Immature natural killer cell (primary cell): ENCODE results near the gene RPS17. TPM values are rescaled to one million over a fixed set of nuclear protein-coding genes. Genes with fewer than 3 reads are reported as not detected.

Experiments
- DNase-seq, 3 donors: peaks; one replicate each; pipeline ENCODE4 v3.0.0; 2022; ENCODE audit warnings: mixed read lengths in 1 of 3
- H3K27ac Mint-ChIP-seq, 6 donors: one replicate each; pipeline ENCODE4 v1.8.0; 2020; ENCODE audit warnings: mixed read lengths in 6 of 6, mild to moderate bottlenecking in 5 of 6, inconsistent platforms in 4 of 6, moderate library complexity in 3 of 6
- H3K27me3 Mint-ChIP-seq, 3 donors: one replicate each; pipeline ENCODE4 v1.8.0; 2020 to 2021; ENCODE audit warnings: low read depth in 3 of 3, mild to moderate bottlenecking in 3 of 3, mixed read lengths in 3 of 3, moderate library complexity in 3 of 3, inconsistent platforms in 1 of 3
- H3K36me3 Mint-ChIP-seq, 3 donors: one replicate each; pipeline ENCODE4 v1.8.0; 2020; ENCODE audit warnings: mixed read lengths in 3 of 3, inconsistent platforms in 2 of 3, mild to moderate bottlenecking in 2 of 3
- H3K4me1 Mint-ChIP-seq, 2 donors: one replicate each; pipeline ENCODE4 v1.8.0; 2020; ENCODE audit warnings: inconsistent platforms in 2 of 2, mild to moderate bottlenecking in 2 of 2, mixed read lengths in 2 of 2, moderate library complexity in 1 of 2
- H3K4me3 Mint-ChIP-seq, 5 donors: one replicate each; pipeline ENCODE4 v1.8.0; 2020; ENCODE audit warnings: mild to moderate bottlenecking in 5 of 5, mixed read lengths in 5 of 5, inconsistent platforms in 3 of 5, moderate library complexity in 3 of 5
- H3K9me3 Mint-ChIP-seq, 6 donors: one replicate each; pipeline ENCODE4 v1.8.0; 2020; ENCODE audit warnings: mild to moderate bottlenecking in 6 of 6, mixed read lengths in 6 of 6, inconsistent platforms in 4 of 6, moderate library complexity in 3 of 6
- polyA plus RNA-seq, 3 donors: library from polyadenylated mRNA; unstranded; fragments of 300-500 nt; fragmentation: Illumina TruSeq; gene quantifications; one replicate each; pipeline ENCODE4 v1.2.3, GENCODE V29; 2021

RPS17 gene
- 1,000 to 10,000 TPM in 1 of 3 donors, 100 to 1,000 TPM in 2; 584 to 1,003 (median 663) TPM for polyA plus RNA-seq

- Mint-ChIP-seq H3K27ac (peak within 1 kb of the TSS; percentile 93 to 96 (median 94)), H3K4me3 (peak within 1 kb of the TSS; percentile 94 to 98 (median 95)), H3K4me1 (peaks cover 28 to 43% of the 10 kb centered on the region in 2 donors), H3K27me3 (peaks cover 9 to 20% (median 15%) of the 10 kb centered on the region in 3 donors), H3K9me3 (no peaks in the 10 kb centered on the region), H3K36me3 (peaks cover 9 to 26% (median 22%) of the 10 kb centered on the region in 3 donors)
- DNase-seq = peak; percentile 99
These were observed at the start of gene RPS17 for GRCh38 chr15:82540055-82540983. Gene RPS17 (minus strand): TSS chr15:82540457. CDS start chr15:82540428, 29 bp downstream.

- no peaks in the 10 kb centered on the region for H3K36me3 Mint-ChIP-seq
- H3K4me3 Mint-ChIP-seq = no peak overlapping the region
- H3K4me1 Mint-ChIP-seq = no peaks in the 10 kb centered on the region
- peaks cover 2 to 8% (median 7%) of the 10 kb centered on the region in 3 donors for H3K27me3 Mint-ChIP-seq
- no peak overlapping the region for H3K27ac Mint-ChIP-seq
- no peaks in the 10 kb centered on the region for H3K9me3 Mint-ChIP-seq
- DNase-seq = no peak
These were observed 47.5 kb upstream of the RPS17 start for GRCh38 chr15:82587805-82588204.

- no peaks in the 10 kb centered on the region for H3K36me3 Mint-ChIP-seq
- peaks cover 2 to 10% (median 7%) of the 10 kb centered on the region in 3 donors for H3K27me3 Mint-ChIP-seq
- no peaks in the 10 kb centered on the region for H3K9me3 Mint-ChIP-seq
- H3K4me3 Mint-ChIP-seq = no peak overlapping the region
- H3K27ac Mint-ChIP-seq = no peak overlapping the region
- no peak for DNase-seq
- no peaks in the 10 kb centered on the region for H3K4me1 Mint-ChIP-seq
These were observed 44.8 kb upstream of the RPS17 start for GRCh38 chr15:82585072-82585471.

GRCh38 chr15:82580713-82581112 lies 40.5 kb upstream of the RPS17 start:
- Mint-ChIP-seq H3K9me3 (no peaks in the 10 kb centered on the region), H3K27ac (no peak overlapping the region), H3K27me3 (peaks cover 2 to 8% (median 4%) of the 10 kb centered on the region in 3 donors), H3K4me3 (no peak overlapping the region), H3K36me3 (no peaks in the 10 kb centered on the region), H3K4me1 (no peaks in the 10 kb centered on the region)
- DNase-seq = no peak

- H3K36me3 Mint-ChIP-seq = no peaks in the 10 kb centered on the region
- no peak for DNase-seq
- H3K27ac Mint-ChIP-seq = no peak overlapping the region
- no peaks in the 10 kb centered on the region for H3K9me3 Mint-ChIP-seq
- no peaks in the 10 kb centered on the region for H3K4me1 Mint-ChIP-seq
- no peak overlapping the region for H3K4me3 Mint-ChIP-seq
- peaks cover 4 to 14% (median 5%) of the 10 kb centered on the region in 3 donors for H3K27me3 Mint-ChIP-seq
These were observed 35.1 kb upstream of the RPS17 start for GRCh38 chr15:82575335-82575734.

- H3K27me3 Mint-ChIP-seq = peaks cover 4 to 13% (median 5%) of the 10 kb centered on the region in 3 donors
- H3K27ac Mint-ChIP-seq = no peak overlapping the region
- no peaks in the 10 kb centered on the region for H3K36me3 Mint-ChIP-seq
- H3K4me3 Mint-ChIP-seq = no peak overlapping the region
- no peaks in the 10 kb centered on the region for H3K4me1 Mint-ChIP-seq
- H3K9me3 Mint-ChIP-seq = no peaks in the 10 kb centered on the region
- no peak for DNase-seq
These were observed 32.7 kb upstream of the RPS17 start for GRCh38 chr15:82572986-82573385.

- H3K36me3 Mint-ChIP-seq = no peaks in the 10 kb centered on the region
- H3K27me3 Mint-ChIP-seq = peaks cover 3 to 16% (median 4%) of the 10 kb centered on the region in 3 donors
- H3K27ac Mint-ChIP-seq = no peak overlapping the region
- H3K4me1 Mint-ChIP-seq = no peaks in the 10 kb centered on the region
- DNase-seq = no peak
- H3K9me3 Mint-ChIP-seq = no peaks in the 10 kb centered on the region
- no peak overlapping the region for H3K4me3 Mint-ChIP-seq
These were observed 32.1 kb upstream of the RPS17 start for GRCh38 chr15:82572311-82572710.

GRCh38 chr15:82571722-82572222 lies 31.5 kb upstream of the RPS17 start:
- Mint-ChIP-seq H3K36me3 (no peaks in the 10 kb centered on the region), H3K27me3 (peaks cover 3 to 16% (median 5%) of the 10 kb centered on the region in 3 donors), H3K4me1 (no peaks in the 10 kb centered on the region), H3K27ac (no peak overlapping the region), H3K4me3 (no peak overlapping the region), H3K9me3 (no peaks in the 10 kb centered on the region)
- no peak for DNase-seq

GRCh38 chr15:82570721-82571508 lies 30.7 kb upstream of the RPS17 start:
- no peaks in the 10 kb centered on the region for H3K36me3 Mint-ChIP-seq
- no peak overlapping the region for H3K27ac Mint-ChIP-seq
- no peaks in the 10 kb centered on the region for H3K4me1 Mint-ChIP-seq
- H3K9me3 Mint-ChIP-seq = no peaks in the 10 kb centered on the region
- H3K4me3 Mint-ChIP-seq = no peak overlapping the region
- DNase-seq = no peak
- H3K27me3 Mint-ChIP-seq = peaks cover 3 to 16% (median 8%) of the 10 kb centered on the region in 3 donors

GRCh38 chr15:82569834-82570233 lies 29.6 kb upstream of the RPS17 start:
- Mint-ChIP-seq H3K27ac (no peak overlapping the region), H3K4me1 (no peaks in the 10 kb centered on the region), H3K36me3 (no peaks in the 10 kb centered on the region), H3K27me3 (peaks cover 3 to 12% (median 11%) of the 10 kb centered on the region in 3 donors), H3K4me3 (no peak overlapping the region), H3K9me3 (no peaks in the 10 kb centered on the region)
- no peak for DNase-seq

- no peak overlapping the region for H3K4me3 Mint-ChIP-seq
- H3K4me1 Mint-ChIP-seq = no peaks in the 10 kb centered on the region
- H3K9me3 Mint-ChIP-seq = no peaks in the 10 kb centered on the region
- DNase-seq = no peak
- H3K27ac Mint-ChIP-seq = no peak overlapping the region
- H3K36me3 Mint-ChIP-seq = no peaks in the 10 kb centered on the region
- peaks cover 3 to 14% (median 11%) of the 10 kb centered on the region in 3 donors for H3K27me3 Mint-ChIP-seq
These were observed 28.7 kb upstream of the RPS17 start for GRCh38 chr15:82568986-82569385.

GRCh38 chr15:82567661-82568060 lies 27.4 kb upstream of the RPS17 start:
- H3K36me3 Mint-ChIP-seq = no peaks in the 10 kb centered on the region
- no peak for DNase-seq
- no peak overlapping the region for H3K4me3 Mint-ChIP-seq
- no peak overlapping the region for H3K27ac Mint-ChIP-seq
- no peaks in the 10 kb centered on the region for H3K9me3 Mint-ChIP-seq
- H3K4me1 Mint-ChIP-seq = no peaks in the 10 kb centered on the region
- peaks cover 3 to 15% (median 9%) of the 10 kb centered on the region in 3 donors for H3K27me3 Mint-ChIP-seq

- Mint-ChIP-seq H3K36me3 (no peaks in the 10 kb centered on the region), H3K4me3 (no peak overlapping the region), H3K9me3 (no peaks in the 10 kb centered on the region), H3K27ac (no peak overlapping the region), H3K27me3 (peaks cover 3 to 11% (median 9%) of the 10 kb centered on the region in 3 donors), H3K4me1 (no peaks in the 10 kb centered on the region)
- no peak for DNase-seq
These were observed 26.4 kb upstream of the RPS17 start for GRCh38 chr15:82566690-82567089.

- no peak overlapping the region for H3K4me3 Mint-ChIP-seq
- no peaks in the 10 kb centered on the region for H3K36me3 Mint-ChIP-seq
- no peaks in the 10 kb centered on the region for H3K9me3 Mint-ChIP-seq
- no peak for DNase-seq
- H3K27me3 Mint-ChIP-seq = peaks cover 0 to 7% (median 5%) of the 10 kb centered on the region in 3 donors
- H3K27ac Mint-ChIP-seq = no peak overlapping the region
- no peaks in the 10 kb centered on the region for H3K4me1 Mint-ChIP-seq
These were observed 18.2 kb upstream of the RPS17 start for GRCh38 chr15:82558502-82558901.
